Measurements from ENCODE around the gene EHHADH.
A peak's percentile ranks its signal among the peaks of the same experiment; 100 is the strongest.

Gene EHHADH

DNA sequence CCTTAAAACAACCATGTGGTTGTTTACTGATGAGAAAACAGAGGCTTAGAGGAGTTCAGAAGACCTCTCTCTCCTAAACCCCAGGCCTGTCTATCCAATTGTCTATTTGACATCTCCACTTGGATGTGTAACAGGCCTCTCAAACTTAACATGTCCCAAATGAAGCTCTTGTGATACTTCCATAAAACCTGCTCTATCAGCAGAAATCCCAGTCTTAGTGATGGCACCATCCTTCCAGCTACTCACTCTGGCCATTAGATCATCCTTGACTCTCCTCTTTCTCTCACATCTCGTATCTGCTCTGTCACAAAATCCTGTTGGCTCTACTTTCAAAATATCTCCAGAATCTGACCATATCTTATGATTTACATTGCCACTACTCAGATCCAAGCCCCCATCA, 28.8 kb downstream of the EHHADH start:
- no peak for DNase-seq
- TF ChIP-seq POLR2A (IDR thresholded peaks at IDR 0.05; ENCODE audit: low read length) (no peak), GATA1 (IDR thresholded peaks at IDR 0.05; ENCODE audit: low read depth, low read length) (no peak)

DNA sequence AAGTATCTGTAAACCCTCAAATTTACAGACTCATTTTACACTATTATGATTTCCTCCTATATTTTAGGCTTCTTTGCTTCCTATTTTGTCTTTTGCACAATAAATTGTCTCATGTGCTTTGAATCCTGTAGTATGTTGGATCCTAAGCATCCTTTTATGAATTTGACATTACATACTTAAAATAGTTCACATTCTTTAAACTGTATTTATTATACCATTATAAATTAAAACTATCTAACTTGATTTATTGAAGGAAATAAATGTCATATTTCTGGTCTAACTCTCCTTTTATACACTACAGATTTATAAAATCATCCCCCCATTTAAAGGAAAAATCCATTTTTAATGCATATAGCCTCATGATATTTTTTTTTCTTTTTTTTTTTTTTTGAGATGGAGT, 32.6 kb downstream of the EHHADH start:
- DNase-seq: no peak
- TF ChIP-seq POLR2A (IDR thresholded peaks at IDR 0.05; ENCODE audit: low read length): no peak
- no peak for TF ChIP-seq GATA1 (IDR thresholded peaks at IDR 0.05; ENCODE audit: low read depth, low read length)

GRCh38 chr3:185216607-185216958, 37.3 kb downstream of the EHHADH start:
- no peak for TF ChIP-seq POLR2A (IDR thresholded peaks at IDR 0.05; ENCODE audit: low read length)
- no peak for TF ChIP-seq GATA1 (IDR thresholded peaks at IDR 0.05; ENCODE audit: low read depth, low read length)
- DNase-seq: no peak

DNA sequence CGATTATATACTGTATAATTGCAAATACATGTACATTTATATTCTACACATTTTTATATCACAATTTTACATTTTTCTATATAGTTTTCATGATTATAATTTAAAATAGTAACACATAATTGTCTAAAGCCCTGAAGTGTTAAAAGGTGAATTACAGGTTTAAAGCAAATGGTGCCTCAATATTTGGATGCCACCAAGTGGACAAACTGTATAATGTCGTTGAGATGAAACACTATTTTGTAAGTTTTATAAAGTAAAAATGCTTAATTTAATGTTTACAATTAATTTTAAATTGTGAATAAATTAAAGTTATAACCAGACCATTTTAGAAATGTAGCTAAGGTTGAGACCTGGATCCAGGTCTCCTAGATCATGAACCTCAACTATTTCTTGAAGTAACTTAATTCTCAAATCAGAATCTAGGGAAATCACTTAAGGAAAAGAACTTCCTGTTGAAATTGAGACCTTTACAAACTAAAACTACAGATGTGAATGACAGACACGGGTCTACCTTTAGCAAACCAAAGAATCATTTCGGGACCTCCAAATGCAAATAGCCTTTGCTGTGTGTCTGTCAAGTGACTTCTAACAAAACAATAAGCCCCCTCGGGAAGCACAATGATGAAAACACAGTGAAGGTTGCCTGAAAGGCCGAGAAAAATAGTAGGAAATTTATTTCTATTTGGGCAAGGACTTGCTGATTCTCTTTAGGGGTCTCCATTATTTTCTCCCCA, 37.8 kb downstream of the EHHADH start:
- TF ChIP-seq GATA1 (IDR thresholded peaks at IDR 0.05; ENCODE audit: low read depth, low read length) (no peak), POLR2A (IDR thresholded peaks at IDR 0.05; ENCODE audit: low read length) (no peak)
- DNase-seq: peak in 1 of 2 experiments; percentile 27

DNA sequence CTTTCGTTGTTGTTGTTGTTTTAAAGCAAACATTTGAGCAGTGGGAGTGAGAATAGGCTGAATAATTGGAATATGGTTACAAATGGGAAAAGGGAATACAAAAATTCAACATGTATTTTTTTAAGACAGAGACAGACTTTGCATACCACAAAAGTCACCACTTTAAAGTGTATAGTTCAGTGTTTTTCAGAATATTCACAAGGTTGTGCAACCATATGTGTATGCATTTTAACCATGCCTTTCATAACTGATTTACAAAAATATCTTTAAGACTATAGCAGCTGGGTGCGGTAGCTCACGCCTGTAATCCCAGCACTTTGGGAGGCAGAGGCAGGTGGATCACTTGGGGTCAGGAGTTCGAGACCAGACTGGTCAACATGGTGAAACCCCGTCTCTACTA, 41.3 kb downstream of the EHHADH start:
- no peak for DNase-seq

DNA sequence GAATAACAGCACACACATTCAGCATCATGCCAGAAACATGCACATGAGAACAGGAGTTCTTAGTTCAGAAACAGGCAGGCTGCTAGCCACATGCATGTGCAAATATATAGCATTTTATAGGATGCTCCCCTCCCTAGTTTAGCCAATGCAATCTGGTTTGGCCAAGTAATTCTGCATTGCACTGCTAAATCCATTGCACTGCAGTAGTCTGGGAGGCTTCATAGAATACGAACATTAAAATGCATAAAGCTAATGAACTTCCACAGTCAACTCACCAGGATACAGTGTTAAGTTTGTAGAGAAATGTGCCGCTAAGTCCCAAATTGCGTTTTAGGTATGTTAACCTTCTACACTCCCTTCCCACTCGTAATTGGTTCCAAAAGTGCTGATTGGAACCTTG, 41.8 kb downstream of the EHHADH start:
- DNase-seq: no peak
- TF ChIP-seq POLR2A (IDR thresholded peaks at IDR 0.05; ENCODE audit: low read length) (no peak), GATA1 (IDR thresholded peaks at IDR 0.05; ENCODE audit: low read depth, low read length) (no peak)

More for the DNA sequence above, 41.3 kb downstream of the EHHADH start:
- TF ChIP-seq GATA1 (IDR thresholded peaks at IDR 0.05; ENCODE audit: low read depth, low read length) (no peak), POLR2A (IDR thresholded peaks at IDR 0.05; ENCODE audit: low read length) (no peak)

GRCh38 chr3:185210621-185211142, 43.2 kb downstream of the EHHADH start:
- no peak for DNase-seq
- TF ChIP-seq POLR2A (IDR thresholded peaks at IDR 0.05; ENCODE audit: low read length) (no peak), GATA1 (IDR thresholded peaks at IDR 0.05; ENCODE audit: low read depth, low read length) (no peak)

GRCh38 chr3:185208823-185209222, 45.0 kb downstream of the EHHADH start:
- DNase-seq: no peak
- no peak for TF ChIP-seq GATA1 (IDR thresholded peaks at IDR 0.05; ENCODE audit: low read depth, low read length)
- no peak for TF ChIP-seq POLR2A (IDR thresholded peaks at IDR 0.05; ENCODE audit: low read length)

DNA sequence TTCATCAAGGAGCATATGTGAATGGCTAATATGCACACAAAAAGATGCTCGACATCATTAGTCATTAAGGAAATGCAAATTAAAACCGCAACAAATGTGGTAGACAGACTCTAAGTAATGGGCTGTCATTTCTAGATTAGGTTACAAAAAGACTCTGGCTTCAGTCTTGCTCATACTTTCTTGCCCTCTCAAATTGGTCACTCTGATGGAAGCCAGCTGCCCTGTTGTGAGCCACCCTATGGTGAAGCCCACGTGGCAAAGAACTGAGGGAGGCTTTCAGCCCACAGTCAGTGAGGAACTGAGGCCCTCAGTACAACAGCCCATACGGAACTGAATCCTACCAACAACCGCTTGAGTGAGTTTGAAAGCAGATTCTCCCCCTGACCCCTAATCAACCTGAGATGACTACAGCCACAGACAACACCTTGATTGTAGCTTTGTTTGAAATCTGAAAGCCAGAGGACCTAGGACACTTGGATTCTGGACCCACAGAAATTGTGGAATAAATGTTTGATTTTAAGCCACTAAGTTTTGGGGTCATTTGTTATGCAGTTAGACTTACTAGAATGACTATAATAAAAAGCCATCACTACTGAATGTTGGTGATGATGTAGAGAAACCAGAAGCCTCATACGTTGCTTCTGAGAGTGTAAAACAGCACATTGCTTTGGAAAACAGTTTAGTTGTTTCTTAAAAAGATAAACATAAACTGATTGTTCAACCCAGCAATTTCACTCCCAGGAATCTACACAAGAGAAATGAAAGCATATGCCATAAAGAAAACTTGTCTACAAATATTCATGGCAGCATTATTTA, 45.7 kb downstream of the EHHADH start:
- DNase-seq: no peak
- TF ChIP-seq POLR2A (IDR thresholded peaks at IDR 0.05; ENCODE audit: low read length) (no peak), GATA1 (IDR thresholded peaks at IDR 0.05; ENCODE audit: low read depth, low read length) (no peak)

DNA sequence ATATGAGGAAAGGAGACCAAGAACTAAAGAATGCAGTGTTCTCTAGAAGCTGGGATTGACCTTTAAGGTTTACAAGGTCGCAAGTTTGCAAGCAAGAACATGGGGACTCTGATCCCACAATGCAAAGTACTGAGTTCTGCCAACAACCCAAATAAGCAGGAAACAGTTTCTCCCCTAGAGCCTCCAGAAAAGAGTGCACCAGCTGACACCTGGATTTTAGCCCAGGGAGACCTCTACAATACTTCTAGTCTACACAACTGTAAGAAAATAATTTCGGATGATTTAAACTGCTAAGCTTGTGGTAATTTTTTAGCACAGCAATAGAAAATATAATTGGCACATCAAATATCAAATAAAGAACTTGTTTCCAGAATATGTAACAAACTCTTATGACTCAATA, 46.4 kb downstream of the EHHADH start:
- TF ChIP-seq POLR2A (IDR thresholded peaks at IDR 0.05; ENCODE audit: low read length): no peak
- no peak for TF ChIP-seq GATA1 (IDR thresholded peaks at IDR 0.05; ENCODE audit: low read depth, low read length)
- DNase-seq: no peak

- no peak for TF ChIP-seq POLR2A (IDR thresholded peaks at IDR 0.05; ENCODE audit: low read length)
- no peak for TF ChIP-seq GATA1 (IDR thresholded peaks at IDR 0.05; ENCODE audit: low read depth, low read length)
- no peak for DNase-seq
Measured at GRCh38 chr3:185205865-185206264, 48.0 kb downstream of the EHHADH start.

DNA sequence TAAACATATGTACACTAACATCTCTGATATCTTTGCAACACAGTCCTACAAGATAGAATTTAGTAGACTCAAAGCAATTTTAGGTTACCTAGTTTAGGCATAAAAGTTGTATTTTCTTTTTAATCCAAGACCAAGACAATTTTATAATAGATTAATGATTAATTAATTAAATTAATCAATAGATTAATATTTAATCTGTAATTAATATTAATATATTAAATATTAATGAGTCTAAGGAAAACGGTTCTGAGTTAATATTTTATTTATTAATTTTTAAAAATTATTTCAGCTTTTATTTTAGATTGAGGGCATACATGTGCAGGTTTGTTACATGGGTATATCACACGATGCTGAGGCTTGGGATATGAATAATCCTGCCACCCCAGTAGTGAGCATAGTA, 49.0 kb downstream of the EHHADH start:
- DNase-seq: no peak
- TF ChIP-seq GATA1 (IDR thresholded peaks at IDR 0.05; ENCODE audit: low read depth, low read length) (no peak), POLR2A (IDR thresholded peaks at IDR 0.05; ENCODE audit: low read length) (no peak)

GRCh38 chr3:185200639-185201038, 53.2 kb downstream of the EHHADH start:
- TF ChIP-seq GATA1 (IDR thresholded peaks at IDR 0.05; ENCODE audit: low read depth, low read length) (no peak), POLR2A (IDR thresholded peaks at IDR 0.05; ENCODE audit: low read length) (no peak)
- no peak for DNase-seq

DNA sequence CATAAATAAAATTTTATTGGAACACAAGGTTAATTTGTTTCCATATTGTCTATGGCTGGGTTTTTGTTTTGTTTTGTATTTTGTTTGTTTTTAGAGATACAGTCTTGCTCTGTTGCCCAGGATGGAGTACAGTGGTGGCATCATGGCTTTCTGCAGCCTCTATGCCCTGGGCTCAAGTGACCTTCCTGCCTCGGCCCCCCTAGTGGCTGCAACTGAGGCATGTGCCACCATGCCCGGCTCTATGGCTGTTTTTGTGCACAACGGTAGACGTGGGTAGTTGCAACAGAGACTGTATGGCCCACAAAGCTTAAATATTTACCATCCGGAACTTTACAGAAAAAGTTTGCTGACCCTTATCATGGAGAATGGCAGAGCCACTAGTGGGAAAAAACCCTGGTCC, 54.2 kb downstream of the EHHADH start:
- TF ChIP-seq POLR2A (IDR thresholded peaks at IDR 0.05; ENCODE audit: low read length) (no peak), GATA1 (IDR thresholded peaks at IDR 0.05; ENCODE audit: low read depth, low read length) (no peak)
- no peak for DNase-seq
